Left ventricle myocardium inferior (tissue), 1 donor: ENCODE results near the gene RAB43. TPM values are rescaled to one million over a fixed set of nuclear protein-coding genes. Genes with fewer than 3 reads are reported as not detected.
"Not testable (repeated sequence)": the region's sequence is repeated elsewhere in the genome, so short reads cannot be mapped to it uniquely, and the experiment has no call there.

Experiments used
- DNase-seq: peaks from one replicate; pipeline ENCODE4 v3.0.0-alpha.2; 2020
- H3K27ac ChIP-seq: fragments of 200-600 bp; replicated peaks from 2 replicates; pipeline ENCODE4 v1.8.0; 2021
- H3K27me3 ChIP-seq: fragments of 200-600 bp; 2 replicates; pipeline ENCODE4 v1.8.0; 2021; ENCODE audit warnings: low read depth
- H3K36me3 ChIP-seq: fragments of 200-600 bp; 2 replicates; pipeline ENCODE4 v1.8.0; 2021
- H3K4me1 ChIP-seq: fragments of 200-600 bp; 2 replicates; pipeline ENCODE4 v1.8.0; 2021
- H3K4me3 ChIP-seq: fragments of 200-600 bp; 2 replicates; pipeline ENCODE4 v1.8.0; 2021; ENCODE audit warnings: mild to moderate bottlenecking, moderate library complexity
- H3K9me3 ChIP-seq: fragments of 200-600 bp; replicated peaks from 2 replicates; pipeline ENCODE4 v1.8.0; 2021
- intact Hi-C: fragments of 100-400 bp; cut with micrococcal nuclease; formaldehyde crosslinking; loops from one replicate; pipeline ENCODE4 v1.11.0; 2022
- total RNA-seq: library from RNA; stranded (reverse); fragmentation: NEBNext Ultra II Directional; extraction: Animal tissue kit (Norgen Biotek cat#: 25700); gene quantifications from one replicate; pipeline ENCODE4 v1.2.1, GENCODE V29; 2021
- TF ChIP-seq, protein P1 (sequence below): fragments of 200-600 bp; IDR thresholded peaks from 2 replicates; pipeline ENCODE4 v1.8.0; 2021; ENCODE audit warnings: antibody characterized with exemption, mild to moderate bottlenecking, borderline replicate concordance
- donor health status: DM: no; HTN: yes; CAD: no; lungs with severe emphysema.

RAB43 gene
- total RNA-seq, 1 donor from 2014 or later: 3.3 TPM

- intact Hi-C loops: no loop called here
- TF ChIP-seq, protein P1, sequence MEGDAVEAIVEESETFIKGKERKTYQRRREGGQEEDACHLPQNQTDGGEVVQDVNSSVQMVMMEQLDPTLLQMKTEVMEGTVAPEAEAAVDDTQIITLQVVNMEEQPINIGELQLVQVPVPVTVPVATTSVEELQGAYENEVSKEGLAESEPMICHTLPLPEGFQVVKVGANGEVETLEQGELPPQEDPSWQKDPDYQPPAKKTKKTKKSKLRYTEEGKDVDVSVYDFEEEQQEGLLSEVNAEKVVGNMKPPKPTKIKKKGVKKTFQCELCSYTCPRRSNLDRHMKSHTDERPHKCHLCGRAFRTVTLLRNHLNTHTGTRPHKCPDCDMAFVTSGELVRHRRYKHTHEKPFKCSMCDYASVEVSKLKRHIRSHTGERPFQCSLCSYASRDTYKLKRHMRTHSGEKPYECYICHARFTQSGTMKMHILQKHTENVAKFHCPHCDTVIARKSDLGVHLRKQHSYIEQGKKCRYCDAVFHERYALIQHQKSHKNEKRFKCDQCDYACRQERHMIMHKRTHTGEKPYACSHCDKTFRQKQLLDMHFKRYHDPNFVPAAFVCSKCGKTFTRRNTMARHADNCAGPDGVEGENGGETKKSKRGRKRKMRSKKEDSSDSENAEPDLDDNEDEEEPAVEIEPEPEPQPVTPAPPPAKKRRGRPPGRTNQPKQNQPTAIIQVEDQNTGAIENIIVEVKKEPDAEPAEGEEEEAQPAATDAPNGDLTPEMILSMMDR: no peak
- Histone ChIP-seq H3K9me3 (no peaks in the 10 kb centered on the region), H3K36me3 (no peaks in the 10 kb centered on the region), H3K27ac (no peak overlapping the region), H3K4me1 (peaks cover 15% of the 10 kb centered on the region), H3K27me3 (no peaks in the 10 kb centered on the region), H3K4me3 (no peak overlapping the region)
- DNase-seq: no peak
These were observed 21.3 kb downstream of the RAB43 start for GRCh38 chr3:129100274-129100673.

GRCh38 chr3:129095285-129095684, 26.3 kb downstream of the RAB43 start:
- H3K4me3 ChIP-seq: no peak overlapping the region
- TF ChIP-seq, protein P1: no peak
- no peaks in the 10 kb centered on the region for H3K9me3 ChIP-seq
- intact Hi-C loops: no loop called here
- H3K27ac ChIP-seq: no peak overlapping the region
- H3K27me3 ChIP-seq: no peaks in the 10 kb centered on the region
- H3K36me3 ChIP-seq: peaks cover 32% of the 10 kb centered on the region
- no peaks in the 10 kb centered on the region for H3K4me1 ChIP-seq
- no peak for DNase-seq

DNA sequence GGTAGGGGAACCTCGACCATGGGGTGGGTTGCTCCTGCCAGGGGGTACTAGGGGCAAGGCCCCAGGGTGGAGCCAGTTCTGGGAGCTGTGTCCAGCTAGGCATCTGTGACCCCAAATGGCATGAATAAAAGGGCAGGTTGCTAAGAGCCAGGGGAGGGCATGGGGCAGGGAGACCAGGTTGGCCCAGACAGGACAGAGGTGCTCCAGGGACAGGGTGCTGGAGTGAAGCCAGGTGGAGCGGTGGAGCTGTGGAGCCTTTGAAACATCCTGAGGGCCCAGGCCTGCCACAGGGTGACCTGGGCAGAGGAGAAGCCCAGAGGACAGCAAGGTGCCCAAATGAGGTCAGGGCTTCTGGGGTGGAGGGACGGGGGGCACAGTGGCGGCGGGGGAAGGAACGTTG, 33.3 kb downstream of the RAB43 start:
- Histone ChIP-seq H3K4me1 (peaks cover 12% of the 10 kb centered on the region), H3K36me3 (peaks cover 19% of the 10 kb centered on the region)
- intact Hi-C loops, H3K4me3 ChIP-seq, H3K27me3 ChIP-seq, H3K27ac ChIP-seq, DNase-seq, H3K9me3 ChIP-seq: not testable (repeated sequence)

DNA sequence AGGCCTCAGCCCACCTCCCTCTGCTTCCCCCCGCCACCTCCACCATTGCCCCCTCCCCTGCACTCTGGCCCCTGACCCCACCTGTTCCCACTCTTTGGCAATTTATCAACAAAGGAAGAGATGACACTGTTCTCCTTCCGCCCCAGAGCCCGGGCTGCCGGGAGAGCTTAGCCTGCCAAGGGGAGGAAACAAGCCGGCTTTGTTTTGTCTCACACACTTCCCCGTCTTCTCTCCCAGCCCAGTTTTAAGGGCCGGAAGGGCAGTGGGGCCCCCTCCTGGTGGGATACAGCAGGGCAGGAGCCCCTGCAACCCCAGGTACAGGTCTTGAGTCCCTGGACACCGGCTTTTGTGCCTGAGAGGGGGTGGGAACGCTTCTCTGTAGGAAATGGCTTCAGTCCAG, 33.7 kb downstream of the RAB43 start:
- peaks cover 14% of the 10 kb centered on the region for H3K36me3 ChIP-seq
- H3K4me3 ChIP-seq, H3K9me3 ChIP-seq, intact Hi-C loops, H3K27me3 ChIP-seq: not testable (repeated sequence)
- H3K27ac ChIP-seq: peak overlapping the region; percentile 74
- peaks cover 12% of the 10 kb centered on the region for H3K4me1 ChIP-seq
- peak; percentile 29 for DNase-seq

- DNase-seq: peak; percentile 45
- no peaks in the 10 kb centered on the region for H3K9me3 ChIP-seq
- intact Hi-C loops: no loop called here
- H3K36me3 ChIP-seq: peaks cover 10% of the 10 kb centered on the region
- TF ChIP-seq, protein P1: no peak
- H3K27ac ChIP-seq: peak overlapping the region; percentile 74
- H3K4me1 ChIP-seq: peaks cover 12% of the 10 kb centered on the region
- H3K4me3 ChIP-seq: no peak overlapping the region
- no peaks in the 10 kb centered on the region for H3K27me3 ChIP-seq
These were observed 34.4 kb downstream of the RAB43 start for GRCh38 chr3:129087138-129087702.

- TF ChIP-seq, protein P1: no peak
- Histone ChIP-seq H3K27ac (no peak overlapping the region), H3K4me3 (no peak overlapping the region), H3K9me3 (no peaks in the 10 kb centered on the region), H3K36me3 (no peaks in the 10 kb centered on the region), H3K4me1 (peaks cover 12% of the 10 kb centered on the region), H3K27me3 (no peaks in the 10 kb centered on the region)
- no peak for DNase-seq
- intact Hi-C loops: no loop called here
These were observed 35.8 kb downstream of the RAB43 start for GRCh38 chr3:129085818-129086217.
